Renal cortical epithelial cell (primary cell): ENCODE measurements around the gene DOK7. TPM values are rescaled to one million over a fixed set of nuclear protein-coding genes. Genes with fewer than 3 reads are reported as not detected.

Source experiments
- DNase-seq: peaks from one replicate; pipeline ENCODE4 v3.0.0-alpha.2; 2011; ENCODE audit warnings: low read depth
- total RNA-seq: library from RNA; depleted of rRNA; stranded (reverse); fragments of >200 nt; gene quantifications from 2 replicates; pipeline ENCODE4 v1.2.3, GENCODE V29; 2014

DOK7 gene
- total RNA-seq, 1 donor from 2014 or later: 10.7 TPM

- no peak for DNase-seq
These were observed 751 bp upstream of the DOK7 start for GRCh38 chr4:3462321-3462789.

DNA sequence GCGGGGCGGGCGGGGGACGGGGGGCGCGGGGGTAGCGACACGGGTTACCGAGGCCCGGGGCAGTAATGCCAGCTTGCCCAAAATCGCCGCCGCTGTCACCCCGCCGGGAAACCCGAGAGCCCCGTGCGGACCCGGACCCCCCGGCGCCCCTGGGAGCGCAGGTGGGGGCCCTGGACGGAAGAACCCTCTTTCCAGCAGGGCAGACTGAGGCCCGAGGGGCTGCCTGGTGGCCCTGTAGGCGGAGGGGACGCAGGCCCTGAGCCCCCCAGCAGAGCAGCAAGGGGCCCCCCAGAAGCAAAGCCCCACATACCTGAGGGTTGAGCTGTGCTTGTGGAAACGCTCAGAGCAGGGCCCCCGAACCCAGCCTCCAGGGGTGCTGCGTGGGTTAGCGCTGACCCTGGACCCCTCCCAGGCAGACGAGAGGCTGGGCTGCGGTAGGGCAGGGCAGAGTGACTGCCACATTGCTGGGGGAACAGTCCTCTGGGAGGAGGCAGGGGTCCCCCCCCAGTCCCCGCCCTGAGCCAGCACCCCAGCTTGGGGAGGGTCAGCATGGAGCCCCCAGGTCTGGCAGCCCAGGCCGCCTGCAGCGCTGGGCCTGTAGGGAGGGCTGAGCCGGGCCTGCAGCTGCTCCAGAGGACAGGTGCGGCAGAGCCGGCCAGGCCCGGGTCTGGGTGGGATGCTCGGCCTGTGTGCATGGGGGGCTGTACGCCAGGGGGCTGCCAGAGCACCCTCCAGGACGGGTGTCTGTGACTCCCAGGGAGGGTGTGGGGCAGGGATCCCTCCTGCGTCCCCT lies 646 bp downstream of the DOK7 start:
- no peak for DNase-seq

DNA sequence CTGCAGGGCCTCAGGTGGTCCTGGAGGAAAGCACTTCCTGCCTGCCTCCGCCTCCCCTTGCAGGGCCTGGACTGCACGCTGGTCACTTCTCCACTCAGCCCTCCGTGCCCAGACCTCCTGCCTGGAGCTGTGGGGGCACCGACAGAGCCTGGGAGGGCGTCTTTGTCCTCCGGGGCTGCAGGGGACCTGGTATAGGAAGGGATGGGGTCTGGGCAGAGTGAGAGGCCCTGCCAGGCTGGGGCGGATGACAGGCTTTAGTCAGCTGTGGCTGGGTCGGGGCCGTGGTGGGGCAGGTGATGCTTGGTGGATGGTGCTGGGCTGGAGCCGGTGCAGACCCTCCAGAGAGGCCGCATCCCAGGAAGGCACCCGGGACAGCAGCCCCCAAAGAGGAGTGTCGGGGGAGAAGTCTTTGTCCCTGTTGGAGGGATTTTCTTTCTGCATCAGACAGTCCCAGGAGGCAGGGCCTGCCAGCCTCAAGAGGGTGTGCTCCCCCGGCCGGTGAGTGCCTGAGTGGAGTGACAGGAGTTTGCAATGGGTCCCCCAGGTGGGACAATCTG lies 1.3 kb downstream of the DOK7 start:
- DNase-seq: no peak

- no peak for DNase-seq
These were observed 2.0 kb downstream of the DOK7 start for GRCh38 chr4:3464911-3465697.

DNA sequence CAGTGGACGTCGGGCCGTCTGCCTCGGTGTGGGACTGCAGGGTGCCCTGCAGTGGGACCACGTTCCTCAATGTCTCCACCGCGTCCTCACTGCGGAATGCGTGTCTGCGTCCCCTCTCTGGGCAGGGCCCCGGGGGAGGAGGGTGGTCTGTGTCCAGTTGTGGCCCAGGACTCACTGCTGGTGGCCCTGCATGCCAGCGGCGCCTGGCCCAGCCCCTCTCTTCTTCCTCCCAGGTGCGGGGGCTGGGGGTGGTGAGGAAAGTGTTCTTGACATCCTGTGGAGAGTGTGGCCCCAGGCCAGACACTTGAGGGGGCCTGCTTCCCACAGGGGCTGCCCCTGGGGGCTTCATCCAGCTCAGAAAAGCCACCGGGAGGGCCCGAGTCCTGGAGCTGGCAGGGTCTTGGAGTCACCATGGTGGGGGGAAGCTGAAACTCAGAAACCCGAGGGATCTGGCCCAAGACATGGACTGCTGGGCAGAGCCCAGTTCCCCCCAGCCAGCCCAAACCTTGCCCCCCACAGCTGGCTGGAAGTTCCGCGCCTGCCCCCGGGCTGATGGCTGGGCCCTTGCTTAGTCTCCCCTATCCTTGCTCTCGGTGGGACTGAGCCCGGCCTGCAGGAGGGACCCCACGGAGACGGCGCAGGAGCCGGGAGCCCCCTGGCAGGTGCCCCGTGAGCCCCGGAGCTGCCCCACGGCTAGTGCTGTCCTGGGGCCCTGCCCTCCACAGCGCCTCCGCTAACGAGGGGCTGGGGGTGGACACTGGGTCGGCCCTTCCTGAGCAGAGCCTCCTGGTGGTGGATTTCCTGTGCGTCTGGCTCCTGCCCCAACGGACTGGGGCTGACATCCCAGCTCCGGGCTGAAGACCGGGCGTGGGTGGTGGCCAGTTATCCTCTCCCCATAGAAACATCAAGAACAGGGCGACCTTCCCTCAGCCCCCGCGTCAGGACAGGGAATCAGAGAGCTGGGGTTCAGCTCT lies 2.9 kb downstream of the DOK7 start:
- no peak for DNase-seq

GRCh38 chr4:3466691-3467600 lies 3.8 kb downstream of the DOK7 start:
- no peak for DNase-seq

- DNase-seq: no peak
These were observed 4.5 kb downstream of the DOK7 start for GRCh38 chr4:3467601-3468031.

DNA sequence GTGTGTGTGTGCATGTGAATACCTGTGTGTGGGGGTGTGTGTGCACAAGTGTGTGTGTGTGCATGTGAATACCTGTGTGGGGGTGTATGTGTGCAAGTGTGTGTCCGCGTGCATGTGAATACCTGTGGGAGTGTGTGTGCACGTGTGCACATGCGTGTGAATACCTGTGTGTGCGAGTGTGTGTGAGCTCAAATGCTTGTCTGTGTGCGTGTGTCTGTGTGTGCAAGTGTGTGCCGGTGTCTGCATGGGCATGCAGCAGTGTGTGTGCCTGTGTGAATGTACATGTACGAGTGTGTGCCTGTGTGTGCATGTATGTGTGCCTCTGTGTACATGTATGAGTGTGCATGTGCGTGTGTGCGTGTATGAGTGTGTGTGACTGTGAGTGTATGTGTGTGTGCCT lies 5.0 kb downstream of the DOK7 start:
- no peak for DNase-seq

DNA sequence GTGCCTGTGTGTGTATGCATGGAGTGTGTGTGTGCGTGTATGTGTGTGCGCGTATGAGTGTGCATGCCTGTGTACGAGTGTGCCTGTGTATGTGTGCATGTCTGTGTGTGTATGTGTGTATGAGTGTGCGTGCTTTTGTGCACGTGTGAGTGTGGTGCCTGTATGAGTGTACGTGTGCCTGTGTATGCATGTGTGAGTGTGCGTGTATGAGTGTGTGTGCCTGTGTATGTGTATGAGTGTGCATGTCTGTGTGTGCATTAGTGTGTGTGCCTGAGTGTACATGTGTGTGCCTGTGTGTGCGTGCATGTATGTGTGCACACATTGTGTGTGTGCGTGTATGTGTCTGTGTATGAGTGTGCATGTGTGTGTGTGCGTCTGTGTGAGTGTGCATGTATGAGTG lies 5.7 kb downstream of the DOK7 start:
- no peak for DNase-seq

DNA sequence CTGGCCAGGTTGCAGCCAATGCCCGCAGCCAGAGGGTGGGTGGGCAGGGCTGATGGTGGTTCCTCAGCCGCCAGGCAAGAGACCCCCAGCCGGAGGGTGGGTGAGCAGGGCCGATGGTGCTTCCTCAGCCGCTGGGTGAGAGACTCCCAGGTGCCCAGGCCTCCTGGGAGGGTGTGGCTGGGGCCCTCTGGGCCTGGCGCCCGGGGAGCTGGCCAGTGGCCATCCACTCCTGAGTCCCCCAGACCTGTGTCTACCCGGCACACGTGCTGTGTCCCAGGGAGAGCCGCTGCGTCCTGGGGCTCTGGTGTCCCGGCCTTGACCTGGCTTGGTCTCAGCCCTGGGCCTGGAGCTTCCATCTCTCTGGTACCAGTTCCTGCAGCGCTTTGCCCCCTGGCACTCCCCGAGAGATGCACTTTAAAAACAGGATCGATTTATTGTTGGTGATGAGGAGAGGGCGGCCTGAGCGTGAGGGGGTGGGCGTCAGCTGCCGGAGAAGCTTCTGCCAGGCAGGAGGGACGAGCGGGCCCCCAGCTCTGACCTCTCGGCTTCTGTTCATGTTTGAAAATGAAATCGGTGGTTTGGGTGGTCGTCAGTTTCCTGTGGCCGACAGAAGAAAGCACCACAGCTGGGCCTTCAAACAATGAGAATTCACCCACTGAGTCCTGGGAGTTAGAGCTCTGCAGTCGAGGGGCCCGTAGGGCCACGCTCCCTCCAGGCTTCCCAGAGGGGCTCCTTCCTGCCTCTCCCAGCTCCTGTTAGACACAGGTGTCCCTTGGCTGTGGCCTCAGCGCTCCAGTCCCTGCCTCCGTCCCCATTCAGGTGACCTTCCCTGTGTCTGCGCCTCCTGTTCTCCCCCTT lies 6.5 kb downstream of the DOK7 start:
- no peak for DNase-seq

- no peak for DNase-seq
These were observed 7.4 kb downstream of the DOK7 start for GRCh38 chr4:3470244-3471097.

DNA sequence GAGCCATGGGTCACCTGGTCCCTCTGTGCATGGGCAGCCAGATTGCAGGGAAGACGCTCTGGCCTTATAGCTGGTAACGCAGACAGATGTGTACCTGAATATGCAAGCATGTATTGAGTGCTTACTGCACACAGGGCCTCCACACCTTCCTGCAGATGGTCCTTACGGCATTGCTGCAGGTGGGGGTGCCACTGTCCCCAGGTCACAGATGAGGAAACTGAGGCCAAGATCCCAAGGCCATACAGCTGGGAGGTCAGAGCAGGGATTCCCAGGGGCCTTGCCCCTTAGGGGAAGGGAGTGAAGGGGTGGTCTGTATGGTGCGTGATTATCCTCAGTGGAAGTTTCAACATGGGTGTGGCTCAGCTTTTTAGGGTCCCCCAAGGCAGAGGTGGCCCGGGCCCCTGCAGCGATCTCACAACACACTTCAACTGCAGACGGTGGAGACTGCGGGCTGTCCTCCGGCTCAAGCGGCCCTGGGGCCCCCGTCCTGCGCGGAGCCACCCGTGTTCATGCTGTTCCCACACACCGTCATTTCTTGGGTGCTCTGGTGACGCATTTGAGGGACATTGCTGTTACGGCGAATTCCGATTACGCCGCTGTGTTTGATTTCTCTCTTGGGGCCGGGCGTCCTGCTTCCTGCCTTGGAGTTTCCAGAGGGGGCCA lies 8.1 kb downstream of the DOK7 start:
- DNase-seq: no peak

- no peak for DNase-seq
These were observed 8.8 kb downstream of the DOK7 start for GRCh38 chr4:3471886-3472285.

GRCh38 chr4:3472411-3473141 lies 9.5 kb downstream of the DOK7 start:
- no peak for DNase-seq

- no peak for DNase-seq
These were observed 10.3 kb downstream of the DOK7 start for GRCh38 chr4:3473181-3473950.

GRCh38 chr4:3473996-3474765 lies 11.1 kb downstream of the DOK7 start:
- DNase-seq: no peak
